Measurements from ENCODE around the gene CCDC92.
A peak's percentile ranks its signal among the peaks of the same experiment; 100 is the strongest.
"Not testable (repeated sequence)": the region's sequence is repeated elsewhere in the genome, so short reads cannot be mapped to it uniquely, and the experiment has no call there.

Gene CCDC92

GRCh38 chr12:123923927-123924326 lies 48.7 kb downstream of the CCDC92 start:
- DNase-seq (ENCODE audit: low read depth, low spot score) = no peak
- Histone ChIP-seq H3K4me3 (no peak overlapping the region), H3K27ac (no peak overlapping the region), H3K36me3 (ENCODE audit: insufficient read depth, low read length) (no peaks in the 10 kb centered on the region), H3K9me3 (ENCODE audit: low read depth, low read length) (no peaks in the 10 kb centered on the region), H3K9ac (ENCODE audit: insufficient read length) (no peak overlapping the region)
- no peak for TF ChIP-seq EZH2 (IDR thresholded peaks at IDR 0.05)

GRCh38 chr12:123923038-123923437 lies 49.6 kb downstream of the CCDC92 start:
- no peak for DNase-seq (ENCODE audit: low read depth, low spot score)
- no peak overlapping the region for H3K9ac ChIP-seq (ENCODE audit: insufficient read length)
- TF ChIP-seq FOXP2 (optimal IDR thresholded peaks at IDR 0.05; ENCODE audit: control extremely low read depth, extremely low read length, insufficient read depth) (no peak), POLR2AphosphoS5 (IDR thresholded peaks at IDR 0.05; ENCODE audit: borderline replicate concordance, low read depth, low read length) (no peak), EZH2 (IDR thresholded peaks at IDR 0.05) (no peak)
- no peaks in the 10 kb centered on the region for H3K9me3 ChIP-seq (ENCODE audit: low read depth, low read length)
- H3K4me3 ChIP-seq = no peak overlapping the region
- no peaks in the 10 kb centered on the region for H3K36me3 ChIP-seq (ENCODE audit: insufficient read depth, low read length)
- H3K27ac ChIP-seq = no peak overlapping the region

- Histone ChIP-seq H3K36me3 (ENCODE audit: insufficient read depth, low read length) (no peaks in the 10 kb centered on the region), H3K9ac (ENCODE audit: insufficient read length) (no peak overlapping the region), H3K9me3 (ENCODE audit: low read depth, low read length) (no peaks in the 10 kb centered on the region), H3K27ac (no peak overlapping the region), H3K4me3 (no peak overlapping the region)
- DNase-seq (ENCODE audit: low read depth, low spot score) = no peak
- TF ChIP-seq FOXP2 (optimal IDR thresholded peaks at IDR 0.05; ENCODE audit: control extremely low read depth, extremely low read length, insufficient read depth) (no peak), POLR2AphosphoS5 (IDR thresholded peaks at IDR 0.05; ENCODE audit: borderline replicate concordance, low read depth, low read length) (no peak), EZH2 (IDR thresholded peaks at IDR 0.05) (no peak)
These were observed 52.7 kb downstream of the CCDC92 start for GRCh38 chr12:123919980-123920360.

- TF ChIP-seq EZH2 (IDR thresholded peaks at IDR 0.05) (no peak), FOXP2 (optimal IDR thresholded peaks at IDR 0.05; ENCODE audit: control extremely low read depth, extremely low read length, insufficient read depth) (no peak), POLR2AphosphoS5 (IDR thresholded peaks at IDR 0.05; ENCODE audit: borderline replicate concordance, low read depth, low read length) (no peak)
- H3K36me3 ChIP-seq (ENCODE audit: insufficient read depth, low read length) = no peaks in the 10 kb centered on the region
- H3K9me3 ChIP-seq (ENCODE audit: low read depth, low read length) = no peaks in the 10 kb centered on the region
- H3K27ac ChIP-seq = no peak overlapping the region
- no peak for DNase-seq (ENCODE audit: low read depth, low spot score)
- no peak overlapping the region for H3K4me3 ChIP-seq
- no peak overlapping the region for H3K9ac ChIP-seq (ENCODE audit: insufficient read length)
These were observed 55.2 kb downstream of the CCDC92 start for GRCh38 chr12:123917337-123917850.

- TF ChIP-seq FOXP2 (optimal IDR thresholded peaks at IDR 0.05; ENCODE audit: control extremely low read depth, extremely low read length, insufficient read depth) (no peak), EZH2 (IDR thresholded peaks at IDR 0.05) (no peak)
- no peak for DNase-seq (ENCODE audit: low read depth, low spot score)
- Histone ChIP-seq H3K9me3 (ENCODE audit: low read depth, low read length) (no peaks in the 10 kb centered on the region), H3K27ac (no peak overlapping the region), H3K4me3 (no peak overlapping the region), H3K36me3 (ENCODE audit: insufficient read depth, low read length) (no peaks in the 10 kb centered on the region), H3K9ac (ENCODE audit: insufficient read length) (no peak overlapping the region)
These were observed 55.9 kb downstream of the CCDC92 start for GRCh38 chr12:123916729-123917128.

GRCh38 chr12:123914726-123915333 lies 57.8 kb downstream of the CCDC92 start:
- TF ChIP-seq EZH2 (IDR thresholded peaks at IDR 0.05) = no peak
- TF ChIP-seq FOXP2 (optimal IDR thresholded peaks at IDR 0.05; ENCODE audit: control extremely low read depth, extremely low read length, insufficient read depth) = no peak
- TF ChIP-seq POLR2AphosphoS5 (IDR thresholded peaks at IDR 0.05; ENCODE audit: borderline replicate concordance, low read depth, low read length) = no peak
- DNase-seq (ENCODE audit: low read depth, low spot score) = no peak
- no peak overlapping the region for H3K4me3 ChIP-seq
- no peak overlapping the region for H3K27ac ChIP-seq
- H3K36me3 ChIP-seq (ENCODE audit: insufficient read depth, low read length) = no peaks in the 10 kb centered on the region
- H3K9me3 ChIP-seq (ENCODE audit: low read depth, low read length) = no peaks in the 10 kb centered on the region
- H3K9ac ChIP-seq (ENCODE audit: insufficient read length) = no peak overlapping the region

- no peak overlapping the region for H3K9ac ChIP-seq (ENCODE audit: insufficient read length)
- DNase-seq (ENCODE audit: low read depth, low spot score) = no peak
These were observed 59.9 kb downstream of the CCDC92 start for GRCh38 chr12:123912415-123913380.

GRCh38 chr12:123911672-123912409 lies 60.8 kb downstream of the CCDC92 start:
- H3K27ac ChIP-seq; H3K36me3 ChIP-seq (ENCODE audit: insufficient read depth, low read length); H3K9me3 ChIP-seq (ENCODE audit: low read depth, low read length); DNase-seq (ENCODE audit: low read depth, low spot score); H3K9ac ChIP-seq (ENCODE audit: insufficient read length); H3K4me3 ChIP-seq: not testable (repeated sequence)

More at GRCh38 chr12:123912415-123913380, 59.9 kb downstream of the CCDC92 start:
- H3K9me3 ChIP-seq (ENCODE audit: low read depth, low read length) = no peaks in the 10 kb centered on the region
- H3K27ac ChIP-seq = peak overlapping the region; percentile 68
- no peak overlapping the region for H3K4me3 ChIP-seq
- H3K36me3 ChIP-seq (ENCODE audit: insufficient read depth, low read length) = no peaks in the 10 kb centered on the region
- TF ChIP-seq EZH2 (IDR thresholded peaks at IDR 0.05) (no peak), POLR2AphosphoS5 (IDR thresholded peaks at IDR 0.05; ENCODE audit: borderline replicate concordance, low read depth, low read length) (no peak), FOXP2 (optimal IDR thresholded peaks at IDR 0.05; ENCODE audit: control extremely low read depth, extremely low read length, insufficient read depth) (no peak)

All from SK-N-MC (cell line).